Hepatic stellate cell (primary cell): Measurements from ENCODE around the gene DUSP2.
"Not testable (repeated sequence)": the region's sequence is repeated elsewhere in the genome, so short reads cannot be mapped to it uniquely, and the experiment has no call there.

Source experiments
- DNase-seq: peaks from one replicate; pipeline ENCODE4 v3.0.0; 2011; ENCODE audit warnings: low spot score

DUSP2 gene

DNA sequence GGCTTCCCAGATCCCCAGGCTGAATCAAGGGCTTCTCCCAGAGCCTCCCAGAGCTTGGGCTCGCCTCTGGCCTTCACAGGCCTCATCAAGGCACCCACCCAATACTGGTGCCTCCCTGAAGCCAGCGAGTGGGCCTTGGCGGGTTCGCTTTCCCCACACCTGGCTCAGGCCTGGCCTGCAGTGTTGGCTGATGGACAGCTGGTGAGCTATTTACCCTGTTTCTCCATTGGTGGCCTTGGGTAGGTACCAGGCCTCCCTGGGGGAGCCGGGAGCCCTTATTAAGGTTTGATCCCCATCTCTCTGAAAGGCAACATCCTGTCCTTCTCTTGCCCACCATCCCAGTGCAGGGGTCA is 18.2 kb upstream of the DUSP2 start:
- DNase-seq, result no peak

DNA sequence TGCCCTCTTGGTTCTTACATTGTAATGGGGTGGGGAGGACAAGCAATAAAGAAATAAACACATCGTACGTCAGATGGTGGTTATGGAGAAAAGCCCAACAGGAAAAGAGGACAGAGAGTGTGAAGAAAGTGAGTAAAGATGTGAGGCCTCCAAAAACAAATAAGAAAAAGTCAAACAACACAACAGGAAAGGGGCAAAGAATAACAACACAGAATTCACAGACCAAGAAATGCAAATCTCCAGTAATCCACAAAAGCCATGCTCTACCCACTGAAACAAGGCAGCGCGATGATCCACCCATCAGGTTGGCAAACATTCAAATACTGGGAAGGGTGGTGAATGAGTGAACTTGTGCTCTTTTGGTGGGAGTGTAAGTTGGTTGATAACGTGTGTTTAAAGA is 16.7 kb upstream of the DUSP2 start:
- no peak for DNase-seq

DNA sequence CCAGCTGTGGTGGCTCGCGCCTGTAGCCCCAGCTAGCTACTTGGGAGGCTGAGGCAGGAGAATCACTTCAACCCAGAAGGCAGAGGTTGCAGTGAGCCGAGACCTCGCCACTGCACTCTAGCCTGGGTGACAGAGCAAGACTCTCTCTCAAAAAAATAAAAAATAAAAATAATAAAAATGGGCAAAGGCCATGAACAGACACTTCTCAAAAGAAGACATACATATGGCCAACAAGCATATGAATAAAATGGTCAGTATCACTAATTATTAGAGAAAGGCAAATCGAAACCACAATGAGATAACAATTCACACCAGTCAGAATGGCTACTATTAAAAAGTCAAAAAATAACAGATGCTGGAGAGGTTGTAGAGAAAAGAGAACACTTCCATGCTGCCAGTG is 15.1 kb upstream of the DUSP2 start:
- DNase-seq, result not testable (repeated sequence)

DNA sequence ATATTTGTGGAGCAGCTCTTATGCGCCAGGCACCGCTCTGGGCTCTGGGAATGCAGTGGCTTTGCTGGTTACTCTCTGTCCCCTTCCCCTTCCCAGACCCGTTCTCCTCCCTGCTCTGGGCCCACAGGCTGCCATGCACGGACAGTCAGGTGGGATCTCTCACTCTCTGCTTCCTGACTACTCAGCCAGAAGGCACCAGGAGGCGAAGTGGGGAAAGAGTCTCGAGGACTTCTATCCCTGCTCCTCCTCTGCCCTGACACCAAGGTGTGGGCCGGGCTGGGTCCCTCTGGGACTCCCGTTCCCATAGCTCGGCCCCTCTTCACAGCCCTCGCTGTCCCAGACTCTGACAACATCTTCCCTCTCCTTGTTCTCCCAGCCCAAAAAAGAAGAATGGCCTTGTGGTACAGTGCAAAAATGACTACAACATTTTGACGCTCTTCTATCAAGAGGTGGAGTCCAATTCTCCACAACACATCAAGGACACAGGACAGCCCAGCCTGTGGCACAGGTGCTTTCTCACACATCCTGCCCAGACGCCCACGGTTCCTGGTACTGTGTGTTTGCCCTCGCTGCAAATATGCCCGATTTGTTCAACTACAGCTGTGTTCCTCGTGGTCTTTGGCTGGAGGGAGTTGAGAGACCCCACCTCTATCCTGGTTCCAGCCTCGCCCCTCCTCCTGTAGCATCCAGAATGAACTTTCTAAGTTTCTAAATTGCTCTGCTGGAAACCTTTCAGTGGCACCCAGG is 14.0 kb upstream of the DUSP2 start:
- DNase-seq, result no peak

DNA sequence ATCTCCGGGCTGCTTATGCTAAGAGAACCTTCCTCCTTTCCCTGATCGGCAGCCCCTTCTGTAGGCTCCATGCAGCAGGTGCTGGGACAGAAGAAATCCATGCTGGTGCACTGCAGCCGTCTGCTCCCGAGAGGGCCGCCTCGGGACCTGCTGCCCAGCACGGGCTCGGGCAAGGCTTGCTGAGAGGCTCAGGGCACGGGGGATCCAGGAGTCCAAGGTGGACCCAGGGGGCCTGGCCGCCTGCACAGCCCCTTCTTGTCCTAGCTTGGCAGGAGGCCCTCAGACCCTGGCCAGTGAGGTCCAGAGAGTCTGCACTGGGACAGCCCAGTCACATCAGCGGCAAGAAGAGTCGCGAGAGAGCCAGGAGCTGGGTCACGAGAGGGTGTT is 13.3 kb upstream of the DUSP2 start:
- DNase-seq, result no peak

DNA sequence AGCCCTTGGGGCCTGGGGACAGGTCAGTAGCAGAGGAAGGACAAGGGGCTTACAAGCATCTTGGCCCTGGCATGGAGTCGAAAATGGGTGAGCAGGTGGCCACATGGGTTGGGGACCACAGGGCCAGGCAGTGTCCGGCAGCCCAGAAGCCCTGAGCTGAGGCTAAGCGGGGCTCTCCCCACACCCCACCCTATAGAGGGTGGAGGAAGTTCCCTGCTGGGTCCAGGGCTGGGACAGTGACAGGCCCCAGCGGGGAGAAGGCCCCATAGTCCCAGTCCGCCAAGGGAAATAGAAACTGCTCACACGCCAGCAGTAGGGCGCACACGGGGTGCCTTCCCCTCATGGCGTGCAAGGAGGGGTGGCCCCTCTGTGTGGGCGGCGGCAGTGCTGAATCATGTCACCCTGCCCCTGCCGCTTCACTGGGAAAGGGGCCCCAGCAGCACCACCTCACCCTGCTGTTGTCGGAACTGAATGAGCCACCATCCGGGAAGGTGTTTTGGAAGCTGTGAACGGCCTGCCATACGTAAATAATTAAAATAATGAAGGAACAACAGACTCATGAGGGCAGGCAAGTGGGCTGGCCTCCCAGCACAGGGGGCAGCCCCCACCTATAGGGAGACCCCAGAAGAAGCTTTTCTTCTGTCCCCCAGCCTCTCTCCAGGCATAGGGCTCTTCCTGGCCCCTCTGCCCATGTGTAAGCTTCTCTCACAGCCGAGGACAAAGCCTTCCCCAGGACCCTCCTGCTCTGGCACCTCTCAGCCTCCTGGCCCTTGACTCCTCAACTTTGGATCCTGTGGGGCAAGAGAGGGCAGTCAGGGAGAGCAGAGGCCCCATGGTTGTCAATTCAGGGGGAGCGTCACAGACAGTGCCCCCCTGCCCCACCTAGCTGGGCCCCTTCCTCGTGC is 12.7 kb upstream of the DUSP2 start:
- no peak for DNase-seq

DNA sequence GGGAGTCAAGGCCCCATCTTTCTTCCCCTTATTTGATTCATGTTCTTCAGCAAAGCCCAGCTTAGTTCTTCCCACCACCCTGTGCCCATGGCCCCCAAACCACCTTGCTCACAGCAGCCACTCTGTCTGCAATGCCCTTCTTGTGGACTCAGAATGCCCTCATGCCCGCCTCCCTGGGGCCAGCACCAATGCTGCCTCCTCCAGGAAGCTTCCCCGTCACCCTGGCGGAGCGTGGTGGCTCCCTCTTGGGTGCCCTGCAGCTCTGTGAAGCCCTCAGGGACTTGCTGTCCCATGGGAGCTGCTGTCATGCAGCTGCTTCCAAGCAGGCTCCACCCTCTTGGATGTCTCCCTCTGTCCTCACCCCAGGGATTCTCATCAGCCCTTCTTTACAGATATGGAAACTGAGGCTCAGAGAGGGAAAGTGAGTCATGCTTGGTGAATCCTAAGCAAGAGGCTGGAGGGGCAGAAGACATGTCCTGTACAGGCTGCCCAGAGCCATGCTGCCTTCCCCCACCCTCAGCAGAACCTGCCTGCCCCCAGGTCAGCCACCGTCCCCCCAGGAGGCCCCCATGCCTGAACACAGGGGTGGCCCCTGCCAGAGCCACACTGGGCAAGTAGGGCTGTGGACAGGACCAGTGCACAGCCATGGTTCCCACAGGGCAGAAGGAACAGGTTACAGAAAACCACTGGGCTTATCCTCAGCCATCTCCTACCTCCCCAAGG is 11.8 kb upstream of the DUSP2 start:
- DNase-seq, result no peak

DNA sequence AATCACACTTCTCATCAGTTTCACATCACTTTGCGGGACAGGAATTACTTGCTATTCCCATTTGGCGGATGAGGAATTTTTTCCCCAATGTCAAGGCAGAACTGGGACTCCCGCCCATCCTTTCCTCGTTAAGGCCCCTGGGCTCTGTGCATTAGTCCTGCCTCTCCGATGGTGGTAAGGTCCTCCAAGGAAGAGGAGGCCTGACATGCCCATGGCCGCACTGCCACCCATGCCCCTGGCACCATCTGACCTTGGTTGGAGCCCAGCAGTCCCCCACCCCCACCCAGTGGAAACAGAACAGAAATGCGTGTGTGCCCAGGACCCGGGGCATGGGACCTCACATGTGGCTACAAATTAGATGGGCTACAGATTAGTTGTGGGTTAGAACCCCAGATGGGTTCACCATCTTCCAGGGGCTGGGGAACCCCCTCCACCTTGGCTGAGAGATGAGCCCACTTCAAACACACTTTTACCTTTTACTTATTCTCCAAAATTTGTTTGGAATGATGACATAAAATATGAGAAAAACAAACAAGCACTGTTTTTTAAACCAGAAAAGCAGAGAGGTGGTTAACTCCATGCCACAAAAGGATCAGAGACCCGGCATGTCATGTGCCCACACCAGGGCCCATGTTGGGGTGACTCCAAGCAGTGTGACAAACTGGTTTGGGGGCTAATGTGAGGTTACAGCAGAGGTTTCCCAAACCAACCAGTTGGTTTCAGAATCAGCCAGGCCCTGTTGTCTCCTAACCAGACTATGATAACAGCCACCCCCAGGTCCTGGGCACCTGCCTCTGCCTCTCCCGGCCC is 11.0 kb upstream of the DUSP2 start:
- no peak for DNase-seq

DNA sequence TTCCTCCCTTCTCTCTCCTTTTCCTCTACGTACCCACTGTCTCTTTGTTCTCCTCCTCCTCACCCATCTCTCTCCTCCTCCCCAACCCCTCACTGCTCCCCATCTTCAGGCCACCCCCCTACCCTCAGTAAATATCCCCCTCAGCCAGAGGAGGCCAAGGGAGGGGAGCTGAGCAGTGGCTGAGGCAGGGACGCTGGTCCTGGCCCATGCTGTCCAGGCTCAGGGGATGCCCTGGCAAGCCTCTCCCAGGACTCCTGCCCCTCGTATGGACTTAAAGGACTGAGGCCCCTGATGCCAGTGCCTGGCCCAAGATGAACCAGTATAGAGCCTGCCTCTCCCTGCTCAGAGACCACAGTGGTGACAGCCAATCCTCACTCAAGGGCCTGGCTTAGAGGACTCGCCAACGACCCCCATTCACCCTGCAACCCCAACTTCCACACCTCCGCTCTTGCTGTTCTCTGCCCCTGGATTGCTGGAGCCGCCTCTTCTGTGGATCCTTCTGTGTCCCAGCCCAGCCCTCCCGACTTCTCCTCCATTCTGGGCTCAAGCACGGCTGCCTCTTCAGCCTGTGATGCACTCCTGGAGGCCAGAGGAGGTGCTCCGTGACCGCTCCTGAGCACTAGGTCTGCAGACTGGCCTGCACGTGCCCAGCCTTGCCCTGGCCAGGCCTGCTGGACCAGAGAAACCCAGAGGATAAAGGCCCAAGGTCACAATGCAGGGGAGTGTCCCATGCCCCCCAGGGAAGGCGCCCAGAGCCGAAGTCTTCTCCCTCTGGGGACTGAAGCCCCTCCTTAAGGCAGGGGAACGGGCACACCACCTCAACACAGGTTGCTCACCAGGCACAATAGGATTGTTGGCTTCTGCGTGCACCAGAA is 9.5 kb upstream of the DUSP2 start:
- no peak for DNase-seq

DNA sequence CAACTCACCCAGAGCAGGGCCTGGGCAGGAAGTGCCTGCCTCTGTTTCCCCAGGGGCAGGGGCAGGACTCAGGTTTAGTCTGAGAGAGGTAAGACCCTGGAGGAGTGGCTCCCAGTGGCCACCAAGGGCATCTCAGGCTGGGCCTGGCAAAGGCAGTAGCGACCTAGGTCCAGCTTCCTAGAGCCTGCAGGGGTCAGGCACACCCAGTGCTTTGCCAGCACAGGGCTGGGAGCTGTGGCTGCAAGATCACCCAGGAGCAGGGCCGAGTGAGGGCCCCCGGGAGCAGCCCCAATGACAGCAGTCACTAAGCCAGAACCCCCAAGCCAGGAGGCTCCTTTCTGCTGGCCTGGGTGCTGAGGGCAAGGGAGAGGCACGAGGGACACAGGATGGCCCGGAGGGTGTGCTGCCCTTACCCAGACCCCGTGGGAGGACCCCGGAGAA is 8.8 kb upstream of the DUSP2 start:
- no peak for DNase-seq

DNA sequence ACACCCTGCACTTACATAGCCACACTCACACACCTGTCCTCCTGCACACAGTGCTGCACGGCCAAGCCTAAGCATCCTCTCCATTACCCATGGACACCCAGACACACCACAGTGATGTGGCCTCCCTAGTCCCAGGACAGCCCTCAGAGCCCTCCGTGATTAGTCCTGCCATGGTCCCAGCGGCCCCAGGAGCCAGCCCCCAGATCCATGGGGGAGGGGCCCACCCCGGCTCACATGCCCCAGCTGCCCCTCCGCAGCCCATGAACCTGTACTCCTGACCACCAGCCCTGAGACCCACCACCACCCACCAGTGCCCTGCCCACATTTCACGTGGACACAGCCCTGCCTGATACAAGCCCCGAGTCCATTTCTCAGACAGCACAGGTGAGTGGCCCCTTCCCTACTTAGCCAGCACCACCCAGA is 8.1 kb upstream of the DUSP2 start:
- DNase-seq, result no peak

DNA sequence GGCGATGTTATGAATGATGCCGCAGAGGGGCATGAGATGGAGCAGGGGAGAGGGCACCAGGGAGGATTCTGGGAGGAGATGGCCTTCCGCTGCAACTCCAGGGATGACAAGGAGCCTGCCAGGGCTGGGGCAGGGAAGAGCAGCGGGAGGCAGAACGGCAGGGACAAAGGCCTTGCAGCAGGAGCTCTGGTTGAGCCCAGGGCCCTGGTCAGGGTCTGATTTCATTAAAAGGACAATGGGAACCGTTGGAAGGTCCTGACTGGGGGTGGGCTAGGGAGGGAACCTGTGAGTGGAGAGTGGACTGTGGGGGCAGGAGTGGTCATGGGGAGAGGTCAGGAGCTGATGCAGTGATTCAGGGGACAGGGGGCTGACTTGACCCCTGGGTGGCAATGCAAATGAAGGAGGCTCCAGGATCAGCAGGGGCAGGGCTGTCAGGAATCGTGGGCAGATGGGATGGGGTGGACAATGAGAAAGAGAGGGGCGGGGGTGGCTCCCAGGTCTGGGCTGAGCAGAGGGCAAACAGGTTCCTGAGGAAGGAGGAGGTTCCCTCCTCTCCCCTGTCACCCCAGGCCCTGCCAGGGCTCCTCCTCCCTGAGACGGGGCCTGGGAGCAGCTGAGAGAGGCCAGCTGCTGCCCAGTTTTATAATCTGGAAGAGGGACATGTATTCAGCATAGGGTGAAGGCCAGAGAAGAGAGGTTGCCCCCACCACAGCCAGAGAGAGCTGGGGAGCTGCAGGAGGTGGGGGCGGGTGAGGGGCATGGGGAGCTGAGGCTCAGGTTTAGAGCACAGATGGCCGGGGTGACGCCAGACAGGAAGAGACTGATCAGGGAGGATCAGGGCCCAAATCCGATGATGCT is 7.3 kb upstream of the DUSP2 start:
- no peak for DNase-seq

DNA sequence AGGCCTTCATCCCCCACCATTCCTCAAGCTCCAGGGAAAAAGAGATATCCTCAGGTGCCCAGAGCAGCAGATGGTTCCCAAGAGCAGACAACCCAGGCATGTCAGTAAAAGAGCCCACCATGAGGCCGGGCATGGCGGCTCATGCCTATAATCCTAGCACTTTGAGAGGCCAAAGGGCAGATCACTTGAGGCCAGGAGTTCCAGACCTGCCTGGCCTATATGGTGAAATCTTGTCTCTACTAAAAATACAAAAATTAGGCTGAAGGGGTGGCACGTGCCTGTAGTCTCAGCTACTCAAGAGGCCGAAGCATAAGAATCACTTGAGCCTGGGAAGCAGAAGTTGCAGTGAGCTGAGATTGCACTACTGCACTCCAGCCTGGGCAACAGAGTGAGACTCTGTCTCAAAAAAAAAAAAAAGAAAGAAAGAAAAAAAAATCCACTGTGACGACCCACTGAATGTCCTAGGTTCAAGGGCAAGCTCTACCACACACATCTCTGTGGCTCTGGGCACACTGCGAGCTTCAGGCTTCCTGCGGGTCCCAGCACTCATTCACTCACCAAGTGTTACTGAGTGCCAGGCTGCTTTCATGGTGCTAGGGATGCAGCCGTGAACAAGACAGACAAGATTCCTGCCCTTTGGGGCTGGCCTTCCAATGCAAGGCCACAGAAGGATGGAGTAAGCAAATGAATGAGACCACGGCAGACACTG is 6.5 kb upstream of the DUSP2 start:
- DNase-seq, result no peak

DNA sequence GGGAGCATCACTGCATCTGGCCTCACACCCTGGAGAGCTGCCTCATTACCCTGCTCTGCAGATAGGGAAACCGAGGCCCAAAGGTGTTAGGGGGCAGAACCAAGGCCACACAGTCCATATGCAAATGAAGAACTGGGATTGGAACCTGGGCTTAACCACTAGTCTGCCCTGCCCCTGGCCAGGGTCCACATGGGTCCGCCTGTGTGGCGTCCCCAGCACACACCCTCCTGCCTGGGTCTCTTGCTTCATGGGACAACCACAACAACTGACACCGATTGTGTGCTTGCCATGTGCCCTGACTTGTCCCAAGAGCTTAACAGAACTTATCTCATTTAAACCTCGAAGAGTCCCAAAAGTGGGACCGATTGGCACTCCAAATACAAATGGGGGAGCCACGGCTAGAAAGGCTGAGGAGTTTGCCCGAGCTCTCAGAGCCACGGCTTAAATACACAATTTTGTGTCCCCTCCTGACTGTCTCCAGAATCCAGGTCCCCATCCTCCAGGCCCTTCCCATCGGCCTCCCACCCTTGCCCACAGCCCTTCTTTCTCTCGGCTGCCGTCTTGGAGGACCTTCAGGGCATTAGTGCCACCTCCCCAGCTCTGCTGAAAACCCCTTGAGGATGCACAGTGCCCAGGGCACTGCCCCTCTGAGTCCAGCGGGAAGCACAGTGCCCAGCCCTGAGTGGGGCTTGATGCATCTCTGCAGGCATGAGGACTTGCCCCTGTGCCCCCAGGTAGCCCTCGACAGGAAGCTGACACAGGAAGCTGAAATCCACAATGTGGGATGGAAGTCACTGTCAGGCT is 5.8 kb upstream of the DUSP2 start:
- no peak for DNase-seq

DNA sequence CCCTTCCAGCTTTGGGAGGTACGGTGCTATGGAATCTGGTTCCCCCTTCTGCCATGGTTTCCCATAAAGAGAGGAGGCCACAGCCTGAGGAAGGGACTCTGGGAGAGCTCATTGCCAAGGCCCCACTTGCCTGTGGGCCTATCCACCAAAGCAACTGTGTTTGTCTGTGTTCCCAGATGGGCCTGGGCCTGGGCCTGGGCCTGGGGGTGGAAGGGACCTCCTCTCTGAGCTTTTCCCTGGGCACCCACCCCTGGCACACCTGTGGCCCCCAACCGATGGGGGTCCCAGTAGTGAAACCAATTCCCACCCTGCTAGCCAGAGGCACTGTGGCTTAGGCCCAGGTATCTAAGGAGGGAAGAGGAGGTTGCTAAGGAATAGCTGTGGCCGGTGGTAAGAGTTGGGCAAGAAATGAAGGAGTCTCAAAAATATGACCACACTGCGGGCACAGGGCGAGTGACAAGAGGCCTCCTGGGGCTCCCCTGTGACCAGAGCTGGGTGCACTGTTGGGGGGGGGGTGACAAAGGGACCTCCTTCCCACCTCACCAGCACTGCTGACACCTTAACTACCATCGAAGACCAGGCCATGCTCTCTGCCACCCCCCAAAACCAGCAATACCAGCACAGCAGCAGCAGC is 4.9 kb upstream of the DUSP2 start:
- DNase-seq, result no peak

DNA sequence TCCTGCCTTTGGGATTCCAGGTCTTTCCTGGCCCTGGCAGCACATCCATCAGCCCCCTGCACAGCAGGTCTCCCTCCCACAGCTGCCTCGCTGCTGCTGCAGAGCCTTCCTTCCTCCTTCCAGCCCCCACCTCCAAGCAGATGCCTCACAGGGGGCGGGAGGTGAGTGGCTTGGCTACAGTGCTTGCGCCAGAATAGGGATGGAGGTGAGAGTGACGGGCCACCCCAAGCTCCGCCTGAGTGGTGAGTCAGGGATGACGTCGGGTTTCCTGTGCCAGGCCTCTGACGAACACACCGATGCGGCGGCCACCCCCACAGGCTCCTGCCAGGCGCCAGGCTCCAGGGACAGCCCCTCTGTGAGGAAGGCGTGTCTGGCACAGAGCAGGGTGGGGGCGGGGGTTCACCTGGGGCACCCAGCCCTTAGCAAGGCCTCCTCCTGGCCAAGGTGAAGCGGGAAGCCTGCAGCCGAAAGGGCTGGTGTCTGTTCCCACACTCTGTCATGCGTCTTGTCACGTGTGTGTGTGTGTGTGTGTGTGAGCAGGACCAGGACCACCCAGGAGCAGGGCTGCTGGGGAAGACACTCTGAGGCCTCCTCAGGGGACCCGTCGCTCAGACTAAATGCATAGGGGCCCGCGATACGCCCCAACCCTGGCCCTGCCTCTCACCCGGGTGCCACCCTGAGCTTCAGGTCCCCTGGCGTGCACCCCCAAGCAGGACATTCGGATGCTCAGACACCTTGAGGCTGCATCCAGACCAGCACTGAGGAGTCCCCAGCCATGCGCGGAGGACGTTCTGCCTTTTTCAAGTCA is 3.4 kb upstream of the DUSP2 start:
- DNase-seq, result peak; percentile 81

DNA sequence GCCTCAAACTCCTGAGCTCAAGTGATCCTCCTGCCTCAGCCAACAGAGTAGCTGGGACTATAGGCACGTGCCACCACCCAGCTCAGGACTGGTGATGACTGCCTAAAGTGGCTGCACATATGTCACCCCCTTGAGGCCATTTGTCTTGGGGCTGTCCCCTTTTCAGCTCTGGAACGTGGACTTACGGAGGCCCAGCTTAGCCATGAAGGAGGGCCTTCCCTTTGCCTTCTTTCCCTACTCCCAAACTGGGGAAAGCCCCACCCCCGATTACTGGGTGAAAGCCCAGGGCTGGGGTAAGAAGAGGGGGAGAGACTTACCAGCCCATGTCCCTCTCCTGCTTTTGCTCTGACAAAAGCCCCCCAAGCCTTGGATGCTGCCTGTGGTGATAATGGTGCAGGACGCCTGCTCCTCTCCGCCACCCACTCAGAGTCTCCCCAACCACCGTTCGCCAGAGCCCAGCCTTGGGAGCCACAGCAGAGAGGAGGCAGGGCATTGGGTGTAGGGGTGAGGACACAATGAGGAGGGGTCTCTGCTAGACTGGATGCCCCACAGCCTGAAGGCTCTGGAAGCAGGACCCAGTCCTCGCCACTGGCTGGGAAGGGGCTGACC is 2.5 kb upstream of the DUSP2 start:
- DNase-seq, result no peak
